Breast epithelium (tissue), 4 donors: ENCODE data around the gene PITRM1. TPM values are rescaled to one million over a fixed set of nuclear protein-coding genes. Genes with fewer than 3 reads are reported as not detected.
A peak's percentile ranks its signal among the peaks of the same experiment; 100 is the strongest.

ENCODE experiments used
- DNase-seq, 2 donors: peaks; one replicate each; pipeline ENCODE4 v3.0.0-alpha.2; 2019; ENCODE audit warnings: low spot score in 2 of 2
- H3K27ac ChIP-seq, 2 donors: fragments of 200-600 bp; sonication (generic) in 1 of 2; one replicate each; pipeline ENCODE4 v1.5.1; 2016 to 2019; ENCODE audit warnings: mild to moderate bottlenecking in 1 of 2
- H3K27me3 ChIP-seq, 2 donors: fragments of 200-600 bp; sonication (generic) in 1 of 2; one replicate each; pipeline versions ENCODE4 v1.5.1 to v1.6.0; 2017 to 2019; ENCODE audit warnings: control low read depth in 1 of 2, mild to moderate bottlenecking in 1 of 2
- H3K36me3 ChIP-seq: fragments of 200-600 bp; one replicate; pipeline ENCODE4 v1.5.1; 2019
- H3K4me1 ChIP-seq, 2 donors: fragments of 200-600 bp; sonication (generic); one replicate each; pipeline ENCODE4 v1.5.1; 2016 to 2019; ENCODE audit warnings: control low read depth in 1 of 2
- H3K4me3 ChIP-seq, 3 donors: fragments of 200-600 bp; sonication (generic); 1 replicate in 2 of 3; 2 replicates in 1 of 3; pipeline ENCODE4 v1.5.1; 2016 to 2019; ENCODE audit warnings: mild to moderate bottlenecking in 3 of 3, moderate library complexity in 2 of 3
- H3K9me3 ChIP-seq, 2 donors: fragments of 200-600 bp; sonication (generic) in 1 of 2; one replicate each; pipeline ENCODE4 v1.5.1; 2016 to 2019; ENCODE audit warnings: control low read depth in 1 of 2
- CTCF ChIP-seq, 3 donors: fragments of 450-650 bp; IDR thresholded peaks; one replicate each; pipeline ENCODE4 v1.5.1; 2016 to 2017; ENCODE audit warnings: antibody characterized with exemption in 3 of 3, mild to moderate bottlenecking in 3 of 3, moderate library complexity in 3 of 3
- POLR2A ChIP-seq: fragments of 450-650 bp; IDR thresholded peaks from one replicate; pipeline ENCODE4 v1.6.1; 2016; ENCODE audit warnings: antibody characterized with exemption, mild to moderate bottlenecking, moderate library complexity
- POLR2AphosphoS5 ChIP-seq, 3 donors: sonication (generic); formaldehyde crosslinking; IDR thresholded peaks; one replicate each; pipeline ENCODE4 v1.6.1; 2017; ENCODE audit warnings: antibody characterized with exemption in 3 of 3
- intact Hi-C: fragments of 100-400 bp; cut with DNase I; formaldehyde crosslinking; loops from one replicate; pipeline ENCODE4 v1.15.1; 2023; ENCODE audit warnings: low total_unique reads
- total RNA-seq, 3 donors: library from RNA; depleted of rRNA; stranded (reverse); fragments of >200 nt; gene quantifications; one replicate each; pipeline ENCODE4 v1.1.0, GENCODE V29; 2016

Gene PITRM1
- total RNA-seq, 3 donors from 2014 or later = 64.9 to 76.0 (median 75.8) TPM

- intact Hi-C loops = no loop called here
- TF ChIP-seq POLR2AphosphoS5 (IDR thresholded peaks at IDR 0.05) = no peak
- TF ChIP-seq POLR2A = no peak
- TF ChIP-seq CTCF (IDR thresholded peaks at IDR 0.05) = no peak
- H3K27ac ChIP-seq = no peak overlapping the region
- H3K36me3 ChIP-seq = no peaks in the 10 kb centered on the region
- no peaks in the 10 kb centered on the region for H3K9me3 ChIP-seq
- no peak for DNase-seq
- peaks cover 0 to 3% of the 10 kb centered on the region in 2 donors for H3K4me1 ChIP-seq
- no peak overlapping the region for H3K4me3 ChIP-seq
- H3K27me3 ChIP-seq = no peaks in the 10 kb centered on the region
Observed at GRCh38 chr10:3198900-3199299, 26.3 kb upstream of the PITRM1 start.

DNA sequence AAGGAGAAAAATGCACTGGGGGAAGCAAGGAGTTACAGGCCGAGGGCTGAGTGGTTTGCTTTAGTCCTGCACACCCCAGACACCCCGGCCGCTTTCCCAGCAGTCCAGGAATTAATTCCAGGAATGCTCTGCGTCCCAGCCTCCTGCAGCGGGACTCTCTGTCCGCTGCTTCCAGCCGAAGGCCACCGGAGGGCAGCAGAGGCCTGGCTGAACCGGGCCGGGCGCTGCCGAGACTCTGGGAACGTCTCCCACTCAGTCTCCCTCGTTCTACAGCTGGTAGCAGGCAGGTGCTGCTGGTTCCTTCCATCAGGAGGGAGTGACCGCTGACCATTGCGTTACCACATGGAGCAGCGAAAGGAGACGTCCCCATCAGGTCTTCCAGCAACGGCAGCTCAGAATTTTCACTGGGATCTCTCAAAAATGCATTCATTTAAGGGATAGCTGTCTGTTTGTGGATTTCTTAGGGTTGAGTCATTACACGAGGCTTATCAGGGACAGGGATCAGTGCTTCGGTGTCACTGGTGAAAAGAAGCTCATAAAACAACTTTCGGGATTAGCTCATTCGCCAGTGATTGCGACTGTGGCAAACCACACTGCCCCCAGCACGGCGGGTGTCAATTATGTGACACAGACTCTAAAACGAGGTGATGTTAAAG is 24.9 kb upstream of the PITRM1 start:
- H3K27ac ChIP-seq = peak overlapping the region in 1 of 2 donors; percentile 26
- no peaks in the 10 kb centered on the region for H3K27me3 ChIP-seq
- H3K9me3 ChIP-seq = no peaks in the 10 kb centered on the region
- no peaks in the 10 kb centered on the region for H3K36me3 ChIP-seq
- intact Hi-C loops = no loop called here
- DNase-seq = peak; percentile 76 to 80
- TF ChIP-seq POLR2A = no peak
- peak in 2 of 3 donors; percentile 14 to 45 for TF ChIP-seq POLR2AphosphoS5 (IDR thresholded peaks at IDR 0.05)
- TF ChIP-seq CTCF (IDR thresholded peaks at IDR 0.05) = peak; percentile 78 to 91 (median 89)
- H3K4me1 ChIP-seq = peaks cover 0 to 3% of the 10 kb centered on the region in 2 donors
- peak overlapping the region in 2 of 3 donors; percentile 12 to 46 for H3K4me3 ChIP-seq

GRCh38 chr10:3196958-3197347 is 24.4 kb upstream of the PITRM1 start:
- Histone ChIP-seq H3K4me1 (peaks cover 0 to 3% of the 10 kb centered on the region in 2 donors), H3K4me3 (peak overlapping the region in 2 of 3 donors; percentile 12 to 46), H3K27me3 (no peaks in the 10 kb centered on the region), H3K9me3 (no peaks in the 10 kb centered on the region), H3K36me3 (no peaks in the 10 kb centered on the region), H3K27ac (no peak overlapping the region)
- no peak for DNase-seq
- intact Hi-C loops = no loop called here
- TF ChIP-seq POLR2A (no peak), POLR2AphosphoS5 (IDR thresholded peaks at IDR 0.05) (no peak), CTCF (IDR thresholded peaks at IDR 0.05) (no peak)

DNA sequence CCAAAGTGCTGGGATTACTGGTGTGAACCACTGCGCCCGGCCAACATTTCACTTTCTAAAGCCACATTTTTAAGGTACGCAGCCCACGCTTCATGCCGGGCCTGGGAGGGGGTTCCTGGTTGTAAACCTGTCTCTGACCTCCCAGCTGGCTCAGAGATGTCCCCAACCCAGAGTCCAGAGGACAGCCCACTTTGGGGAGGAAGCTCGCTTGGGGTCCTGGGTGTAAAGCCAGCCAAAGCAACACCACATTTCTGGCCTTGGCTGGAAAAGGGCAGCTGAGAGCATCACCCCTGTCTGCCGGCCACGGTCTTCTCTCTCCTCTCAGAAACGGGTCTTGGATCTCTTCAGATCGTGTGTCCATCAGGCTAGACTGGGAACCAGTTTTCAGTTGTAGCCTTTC is 23.9 kb upstream of the PITRM1 start:
- Histone ChIP-seq H3K4me1 (peaks cover 0 to 3% of the 10 kb centered on the region in 2 donors), H3K9me3 (no peaks in the 10 kb centered on the region), H3K36me3 (no peaks in the 10 kb centered on the region), H3K4me3 (no peak overlapping the region), H3K27ac (no peak overlapping the region), H3K27me3 (no peaks in the 10 kb centered on the region)
- DNase-seq = no peak
- intact Hi-C loops = no loop called here
- no peak for TF ChIP-seq POLR2A
- TF ChIP-seq CTCF (IDR thresholded peaks at IDR 0.05) = no peak
- no peak for TF ChIP-seq POLR2AphosphoS5 (IDR thresholded peaks at IDR 0.05)

- DNase-seq = no peak
- H3K4me1 ChIP-seq = peaks cover 0 to 3% of the 10 kb centered on the region in 2 donors
- H3K27me3 ChIP-seq = no peaks in the 10 kb centered on the region
- no peak for TF ChIP-seq CTCF (IDR thresholded peaks at IDR 0.05)
- TF ChIP-seq POLR2AphosphoS5 (IDR thresholded peaks at IDR 0.05) = no peak
- no peak for TF ChIP-seq POLR2A
- no peak overlapping the region for H3K27ac ChIP-seq
- intact Hi-C loops = no loop called here
- H3K4me3 ChIP-seq = no peak overlapping the region
- H3K9me3 ChIP-seq = no peaks in the 10 kb centered on the region
- no peaks in the 10 kb centered on the region for H3K36me3 ChIP-seq
Observed at GRCh38 chr10:3195726-3196125, 23.1 kb upstream of the PITRM1 start.
